NCI-H524 (cell line): ENCODE data around the gene KERA.

ENCODE experiments used
- DNase-seq, 2 experiments: peaks; one replicate each; lab custom pipeline; 2025; lab: John Stamatoyannopoulos, UW

The KERA gene

DNA sequence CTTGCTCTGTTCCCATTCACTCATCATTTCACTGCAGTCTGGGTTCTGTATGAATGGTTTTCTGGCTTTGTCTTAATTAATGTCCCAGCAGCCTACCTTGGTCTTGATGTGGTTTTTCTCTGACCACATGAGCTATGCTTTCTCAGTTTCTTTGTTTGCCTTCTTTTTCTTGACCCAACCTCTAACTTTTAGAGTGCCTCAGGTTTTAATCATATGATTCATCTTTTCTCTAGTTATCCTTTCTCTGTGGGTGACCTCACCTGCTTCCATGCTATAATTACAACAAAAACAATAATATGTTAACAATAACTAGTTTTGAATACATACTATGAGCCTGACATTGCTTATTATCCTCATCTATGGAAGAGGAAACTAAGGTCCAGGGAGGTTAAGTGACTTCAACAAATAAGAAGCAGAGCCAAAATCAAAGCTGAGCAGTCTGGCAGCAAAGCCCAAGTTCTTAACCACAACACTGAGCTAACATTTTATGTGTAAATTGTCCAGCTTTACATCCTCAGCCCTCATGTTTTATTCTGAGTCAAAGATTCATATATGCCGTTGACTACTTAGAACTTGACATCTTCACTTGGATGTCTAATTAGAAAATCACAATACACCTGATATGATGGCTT, 48.4 kb downstream of the KERA start:
- DNase-seq = peak in 1 of 2 experiments; percentile 19

- no peak for DNase-seq
Measured at GRCh38 chr12:91007531-91008290, 50.1 kb downstream of the KERA start.

DNA sequence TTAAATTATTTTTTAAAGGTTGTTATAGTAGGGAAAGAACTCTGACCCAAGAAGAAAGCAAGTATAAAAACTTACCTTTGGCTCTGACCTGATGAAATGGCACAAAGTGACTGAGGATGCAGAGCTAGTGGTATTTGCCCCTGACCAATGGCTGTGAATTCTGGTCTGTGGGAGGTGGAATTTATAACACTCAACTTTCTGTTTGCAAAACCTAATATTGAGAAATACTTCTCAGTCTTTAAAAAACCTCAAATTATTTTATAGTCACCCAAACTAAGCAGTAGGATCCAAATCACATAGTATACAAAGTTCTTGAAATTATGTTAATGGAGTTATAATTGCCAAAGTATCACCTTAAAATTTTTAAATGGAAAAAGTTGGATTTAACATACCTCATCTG, 53.0 kb downstream of the KERA start, which contains the start of gene EPYC:
EPYC (minus strand) TSS at position 101 of the 400 bp plus-strand sequence. CDS start 2,407 bp downstream, outside the sequence.
- no peak for DNase-seq

DNA sequence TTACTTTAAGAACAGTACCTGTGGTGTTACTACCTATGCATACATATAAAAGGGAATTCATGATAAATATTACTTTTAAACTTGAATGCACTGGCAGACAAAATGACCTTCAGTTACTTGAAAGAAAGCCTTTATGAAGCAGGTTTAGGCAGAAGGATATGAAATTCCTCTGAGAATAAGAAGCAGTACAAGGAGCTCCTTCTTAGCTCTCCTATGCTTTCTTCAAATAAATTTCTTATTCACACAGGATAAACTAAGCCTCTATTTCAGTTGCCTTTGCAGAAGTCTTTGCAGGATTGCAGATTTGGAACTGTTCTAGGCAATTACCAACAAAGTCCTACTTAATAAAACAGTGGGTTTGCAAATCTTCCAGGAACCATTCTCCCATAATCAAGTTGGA, 54.1 kb downstream of the KERA start:
- no peak for DNase-seq

- DNase-seq = no peak
Measured at GRCh38 chr12:91001306-91001705, 56.5 kb downstream of the KERA start.
